GM12878 (cell line): ENCODE results near the gene LMX1A. TPM values are rescaled to one million over a fixed set of nuclear protein-coding genes. Genes with fewer than 3 reads are reported as not detected.

ENCODE experiments used
- CEBPB ChIP-seq, 2 experiments: fragments of 150-350 bp in 1 of 2; IDR thresholded peaks; 2 replicates each; pipeline ENCODE4 v1.6.1; 2012 to 2014; ENCODE audit warnings: low read depth in 2 of 2, low read length in 2 of 2, borderline replicate concordance in 1 of 2, inconsistent platforms in 1 of 2
- GABPA ChIP-seq: IDR thresholded peaks from 2 replicates; pipeline ENCODE4 v1.6.1; 2014; ENCODE audit warnings: antibody characterized with exemption, low read depth, mild to moderate bottlenecking, inconsistent platforms
- JUNB ChIP-seq: IDR thresholded peaks from 2 replicates; pipeline ENCODE4 v1.6.1; 2016; ENCODE audit warnings: antibody characterized with exemption, mild to moderate bottlenecking
- MYB ChIP-seq: fragments of 150-350 bp; IDR thresholded peaks from 2 replicates; pipeline ENCODE4 v1.6.1; 2014; ENCODE audit warnings: mild to moderate bottlenecking, low read depth, low read length, borderline replicate concordance
- SREBF2 ChIP-seq: IDR thresholded peaks from 2 replicates; pipeline ENCODE4 v1.6.1; 2012; ENCODE audit warnings: mild to moderate bottlenecking, low read length
- polyA plus RNA-seq, 11 experiments: library from polyadenylated mRNA; depleted of rRNA in 4 of 11; unstranded in 6 of 11; stranded (reverse) in 5 of 11; fragments of >200 nt; fragmentation: Nextera tagmentation in 4 of 11; fragmentation: Illumina TruSeq in 1 of 11; extraction: Ambion mirVana in 4 of 11; extraction: Trizol in 1 of 11; gene quantifications; 1 replicate in 1 of 11; 2 replicates in 10 of 11; pipeline versions ENCODE4 v1.2.1 to v1.2.3, GENCODE V29; 2011 to 2016; ENCODE audit warnings: inconsistent platforms in 2 of 11, missing spikeins in 2 of 11, low read depth in 1 of 11
- total RNA-seq, 4 experiments: library from RNA; depleted of rRNA in 3 of 4; stranded (reverse); fragments of >200 nt in 3 of 4; fragmentation: Illumina TruSeq in 1 of 4; extraction: Trizol in 1 of 4; gene quantifications; 2 replicates each; pipeline versions ENCODE4 v1.2.1 to v1.2.3, GENCODE V29; 2013 to 2021
- TF ChIP-seq, protein P1 (sequence below): fragments of 450-650 bp; IDR thresholded peaks from 2 replicates; pipeline ENCODE4 v1.6.1; 2017; ENCODE audit warnings: antibody characterized with exemption, mild to moderate bottlenecking, moderate library complexity
- TF ChIP-seq, protein P2 (sequence below): fragments of 450-650 bp; IDR thresholded peaks from 2 replicates; pipeline ENCODE4 v1.6.1; 2017; ENCODE audit warnings: mild to moderate bottlenecking, moderate library complexity
- TF ChIP-seq, protein P3 (sequence below): fragments of 450-650 bp; IDR thresholded peaks from 2 replicates; pipeline ENCODE4 v1.6.1; 2017; ENCODE audit warnings: mild to moderate bottlenecking

The LMX1A gene
- total and polyA plus RNA-seq, 10 of the 15 experiments (the other 5 are each of a cell fraction or from before 2014, with no cell fraction given), result not detected

DNA sequence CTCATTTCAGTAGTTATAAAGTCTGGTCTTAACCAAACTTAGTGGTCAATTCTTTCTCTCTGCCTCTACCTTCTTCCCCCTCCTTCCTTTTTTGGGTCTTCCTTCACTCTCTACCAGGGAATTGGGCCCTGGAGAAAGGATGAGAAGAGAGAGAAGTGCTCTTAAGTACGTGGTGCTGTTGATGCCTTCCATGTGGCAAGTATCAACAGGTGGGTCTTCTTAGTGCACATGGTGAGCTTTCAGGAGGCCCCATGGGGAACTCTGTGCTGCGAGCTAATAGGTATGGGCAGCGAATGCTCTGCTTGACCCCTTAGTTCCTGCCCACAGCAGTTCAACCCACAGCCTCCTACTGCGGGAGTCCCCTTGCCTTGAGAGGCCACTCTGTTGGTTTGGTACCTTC is 39.4 kb upstream of the LMX1A start (continued):
- TF ChIP-seq, protein P1, sequence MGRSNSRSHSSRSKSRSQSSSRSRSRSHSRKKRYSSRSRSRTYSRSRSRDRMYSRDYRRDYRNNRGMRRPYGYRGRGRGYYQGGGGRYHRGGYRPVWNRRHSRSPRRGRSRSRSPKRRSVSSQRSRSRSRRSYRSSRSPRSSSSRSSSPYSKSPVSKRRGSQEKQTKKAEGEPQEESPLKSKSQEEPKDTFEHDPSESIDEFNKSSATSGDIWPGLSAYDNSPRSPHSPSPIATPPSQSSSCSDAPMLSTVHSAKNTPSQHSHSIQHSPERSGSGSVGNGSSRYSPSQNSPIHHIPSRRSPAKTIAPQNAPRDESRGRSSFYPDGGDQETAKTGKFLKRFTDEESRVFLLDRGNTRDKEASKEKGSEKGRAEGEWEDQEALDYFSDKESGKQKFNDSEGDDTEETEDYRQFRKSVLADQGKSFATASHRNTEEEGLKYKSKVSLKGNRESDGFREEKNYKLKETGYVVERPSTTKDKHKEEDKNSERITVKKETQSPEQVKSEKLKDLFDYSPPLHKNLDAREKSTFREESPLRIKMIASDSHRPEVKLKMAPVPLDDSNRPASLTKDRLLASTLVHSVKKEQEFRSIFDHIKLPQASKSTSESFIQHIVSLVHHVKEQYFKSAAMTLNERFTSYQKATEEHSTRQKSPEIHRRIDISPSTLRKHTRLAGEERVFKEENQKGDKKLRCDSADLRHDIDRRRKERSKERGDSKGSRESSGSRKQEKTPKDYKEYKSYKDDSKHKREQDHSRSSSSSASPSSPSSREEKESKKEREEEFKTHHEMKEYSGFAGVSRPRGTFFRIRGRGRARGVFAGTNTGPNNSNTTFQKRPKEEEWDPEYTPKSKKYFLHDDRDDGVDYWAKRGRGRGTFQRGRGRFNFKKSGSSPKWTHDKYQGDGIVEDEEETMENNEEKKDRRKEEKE, result no peak
- TF ChIP-seq SREBF2, result no peak
- no peak for TF ChIP-seq MYB
- no peak for TF ChIP-seq JUNB
- TF ChIP-seq GABPA, result no peak
- TF ChIP-seq, protein P2, sequence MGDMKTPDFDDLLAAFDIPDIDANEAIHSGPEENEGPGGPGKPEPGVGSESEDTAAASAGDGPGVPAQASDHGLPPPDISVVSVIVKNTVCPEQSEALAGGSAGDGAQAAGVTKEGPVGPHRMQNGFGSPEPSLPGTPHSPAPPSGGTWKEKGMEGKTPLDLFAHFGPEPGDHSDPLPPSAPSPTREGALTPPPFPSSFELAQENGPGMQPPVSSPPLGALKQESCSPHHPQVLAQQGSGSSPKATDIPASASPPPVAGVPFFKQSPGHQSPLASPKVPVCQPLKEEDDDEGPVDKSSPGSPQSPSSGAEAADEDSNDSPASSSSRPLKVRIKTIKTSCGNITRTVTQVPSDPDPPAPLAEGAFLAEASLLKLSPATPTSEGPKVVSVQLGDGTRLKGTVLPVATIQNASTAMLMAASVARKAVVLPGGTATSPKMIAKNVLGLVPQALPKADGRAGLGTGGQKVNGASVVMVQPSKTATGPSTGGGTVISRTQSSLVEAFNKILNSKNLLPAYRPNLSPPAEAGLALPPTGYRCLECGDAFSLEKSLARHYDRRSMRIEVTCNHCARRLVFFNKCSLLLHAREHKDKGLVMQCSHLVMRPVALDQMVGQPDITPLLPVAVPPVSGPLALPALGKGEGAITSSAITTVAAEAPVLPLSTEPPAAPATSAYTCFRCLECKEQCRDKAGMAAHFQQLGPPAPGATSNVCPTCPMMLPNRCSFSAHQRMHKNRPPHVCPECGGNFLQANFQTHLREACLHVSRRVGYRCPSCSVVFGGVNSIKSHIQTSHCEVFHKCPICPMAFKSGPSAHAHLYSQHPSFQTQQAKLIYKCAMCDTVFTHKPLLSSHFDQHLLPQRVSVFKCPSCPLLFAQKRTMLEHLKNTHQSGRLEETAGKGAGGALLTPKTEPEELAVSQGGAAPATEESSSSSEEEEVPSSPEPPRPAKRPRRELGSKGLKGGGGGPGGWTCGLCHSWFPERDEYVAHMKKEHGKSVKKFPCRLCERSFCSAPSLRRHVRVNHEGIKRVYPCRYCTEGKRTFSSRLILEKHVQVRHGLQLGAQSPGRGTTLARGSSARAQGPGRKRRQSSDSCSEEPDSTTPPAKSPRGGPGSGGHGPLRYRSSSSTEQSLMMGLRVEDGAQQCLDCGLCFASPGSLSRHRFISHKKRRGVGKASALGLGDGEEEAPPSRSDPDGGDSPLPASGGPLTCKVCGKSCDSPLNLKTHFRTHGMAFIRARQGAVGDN, result no peak
- TF ChIP-seq CEBPB (IDR thresholded peaks at IDR 0.05; ENCODE audit: borderline replicate concordance in 1 of 2, low read depth in 2 of 2, low read length in 2 of 2), result no peak
- TF ChIP-seq, protein P3, sequence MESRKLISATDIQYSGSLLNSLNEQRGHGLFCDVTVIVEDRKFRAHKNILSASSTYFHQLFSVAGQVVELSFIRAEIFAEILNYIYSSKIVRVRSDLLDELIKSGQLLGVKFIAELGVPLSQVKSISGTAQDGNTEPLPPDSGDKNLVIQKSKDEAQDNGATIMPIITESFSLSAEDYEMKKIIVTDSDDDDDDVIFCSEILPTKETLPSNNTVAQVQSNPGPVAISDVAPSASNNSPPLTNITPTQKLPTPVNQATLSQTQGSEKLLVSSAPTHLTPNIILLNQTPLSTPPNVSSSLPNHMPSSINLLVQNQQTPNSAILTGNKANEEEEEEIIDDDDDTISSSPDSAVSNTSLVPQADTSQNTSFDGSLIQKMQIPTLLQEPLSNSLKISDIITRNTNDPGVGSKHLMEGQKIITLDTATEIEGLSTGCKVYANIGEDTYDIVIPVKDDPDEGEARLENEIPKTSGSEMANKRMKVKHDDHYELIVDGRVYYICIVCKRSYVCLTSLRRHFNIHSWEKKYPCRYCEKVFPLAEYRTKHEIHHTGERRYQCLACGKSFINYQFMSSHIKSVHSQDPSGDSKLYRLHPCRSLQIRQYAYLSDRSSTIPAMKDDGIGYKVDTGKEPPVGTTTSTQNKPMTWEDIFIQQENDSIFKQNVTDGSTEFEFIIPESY, result no peak
